Measurements from ENCODE around the gene C9orf43. TPM values are rescaled to one million over a fixed set of nuclear protein-coding genes. Genes with fewer than 3 reads are reported as not detected.

C9orf43 gene
- total RNA-seq, 4 donors from 2014 or later = 0.57 to 2.2 (median 2.1) TPM

GRCh38 chr9:113476511-113476916 lies 66.0 kb downstream of the C9orf43 start:
- no peak overlapping the region for H3K27ac ChIP-seq

DNA sequence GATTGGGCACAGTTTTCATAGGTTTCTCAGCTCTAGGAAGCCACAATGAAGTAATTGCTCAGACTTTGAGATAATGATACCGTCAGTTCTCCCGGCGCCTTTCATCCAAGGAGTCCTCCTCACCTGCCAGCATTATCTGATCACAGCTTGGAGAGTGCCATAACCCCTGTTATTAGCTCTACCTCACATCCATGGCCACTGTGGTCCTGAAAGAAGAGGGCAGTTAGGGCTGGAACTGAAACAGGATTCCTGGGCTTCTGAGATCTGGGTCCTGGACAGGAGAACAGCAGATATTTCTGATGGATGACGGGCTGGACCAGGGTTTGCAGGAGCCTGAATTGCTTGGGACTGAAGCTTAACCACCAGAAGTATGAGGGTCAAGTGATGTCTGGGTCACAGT lies 66.5 kb downstream of the C9orf43 start:
- 98% methylated on average over 4 of the region's 4 CpGs for WGBS
- Histone ChIP-seq H3K4me1 (no peaks in the 10 kb centered on the region), H3K9me3 (no peaks in the 10 kb centered on the region), H3K4me3 (no peak overlapping the region), H3K27ac (no peak overlapping the region), H3K27me3 (no peaks in the 10 kb centered on the region), H3K36me3 (no peaks in the 10 kb centered on the region)
- TF ChIP-seq, protein P1, sequence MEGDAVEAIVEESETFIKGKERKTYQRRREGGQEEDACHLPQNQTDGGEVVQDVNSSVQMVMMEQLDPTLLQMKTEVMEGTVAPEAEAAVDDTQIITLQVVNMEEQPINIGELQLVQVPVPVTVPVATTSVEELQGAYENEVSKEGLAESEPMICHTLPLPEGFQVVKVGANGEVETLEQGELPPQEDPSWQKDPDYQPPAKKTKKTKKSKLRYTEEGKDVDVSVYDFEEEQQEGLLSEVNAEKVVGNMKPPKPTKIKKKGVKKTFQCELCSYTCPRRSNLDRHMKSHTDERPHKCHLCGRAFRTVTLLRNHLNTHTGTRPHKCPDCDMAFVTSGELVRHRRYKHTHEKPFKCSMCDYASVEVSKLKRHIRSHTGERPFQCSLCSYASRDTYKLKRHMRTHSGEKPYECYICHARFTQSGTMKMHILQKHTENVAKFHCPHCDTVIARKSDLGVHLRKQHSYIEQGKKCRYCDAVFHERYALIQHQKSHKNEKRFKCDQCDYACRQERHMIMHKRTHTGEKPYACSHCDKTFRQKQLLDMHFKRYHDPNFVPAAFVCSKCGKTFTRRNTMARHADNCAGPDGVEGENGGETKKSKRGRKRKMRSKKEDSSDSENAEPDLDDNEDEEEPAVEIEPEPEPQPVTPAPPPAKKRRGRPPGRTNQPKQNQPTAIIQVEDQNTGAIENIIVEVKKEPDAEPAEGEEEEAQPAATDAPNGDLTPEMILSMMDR (IDR thresholded peaks at IDR 0.05) = no peak
- TF ChIP-seq EP300 (IDR thresholded peaks at IDR 0.05) (no peak), POLR2A (IDR thresholded peaks at IDR 0.05) (no peak), POLR2AphosphoS5 (IDR thresholded peaks at IDR 0.05) (no peak)
- DNase-seq (ENCODE audit: low spot score in 2 of 2) = no peak

More at GRCh38 chr9:113476511-113476916, 66.0 kb downstream of the C9orf43 start:
- 63% methylated on average over 3 of the region's 4 CpGs for WGBS
- no peaks in the 10 kb centered on the region for H3K27me3 ChIP-seq
- DNase-seq (ENCODE audit: low spot score in 2 of 2) = peak in 1 of 2 donors; percentile 74
- no peak overlapping the region for H3K4me3 ChIP-seq
- H3K4me1 ChIP-seq = no peaks in the 10 kb centered on the region
- no peaks in the 10 kb centered on the region for H3K9me3 ChIP-seq
- no peaks in the 10 kb centered on the region for H3K36me3 ChIP-seq
- TF ChIP-seq POLR2A (IDR thresholded peaks at IDR 0.05) (no peak), EP300 (IDR thresholded peaks at IDR 0.05) (no peak), POLR2AphosphoS5 (IDR thresholded peaks at IDR 0.05) (no peak)
- TF ChIP-seq, protein P1 (IDR thresholded peaks at IDR 0.05) = no peak

DNA sequence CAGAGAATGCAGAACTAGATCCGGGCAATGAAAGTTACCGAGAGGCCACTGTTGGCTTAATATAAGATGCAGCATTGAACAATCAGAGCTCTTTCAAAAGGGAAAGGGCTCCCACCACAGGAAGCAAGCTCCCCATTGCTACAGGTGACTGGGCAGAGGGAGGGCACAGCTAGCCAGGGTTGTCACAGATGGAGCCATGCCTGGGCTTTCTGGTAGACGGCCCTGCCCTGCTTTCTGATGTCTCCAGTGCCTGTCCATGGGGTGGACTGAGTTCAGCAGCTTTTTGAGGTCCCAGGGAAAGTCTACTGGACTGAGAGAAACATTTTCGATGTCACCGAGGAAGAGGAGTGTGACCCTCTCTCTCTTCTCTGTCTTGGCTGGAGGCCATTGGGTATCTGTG lies 67.1 kb downstream of the C9orf43 start:
- Histone ChIP-seq H3K27ac (no peak overlapping the region), H3K36me3 (no peaks in the 10 kb centered on the region), H3K9me3 (no peaks in the 10 kb centered on the region), H3K27me3 (no peaks in the 10 kb centered on the region), H3K4me3 (no peak overlapping the region), H3K4me1 (no peaks in the 10 kb centered on the region)
- WGBS = 93% methylated on average over 5 of the region's 5 CpGs
- TF ChIP-seq POLR2A (IDR thresholded peaks at IDR 0.05) = no peak
- TF ChIP-seq POLR2AphosphoS5 (IDR thresholded peaks at IDR 0.05) = no peak
- TF ChIP-seq, protein P1 (IDR thresholded peaks at IDR 0.05) = no peak
- no peak for TF ChIP-seq EP300 (IDR thresholded peaks at IDR 0.05)
- peak in 1 of 2 donors; percentile 53 for DNase-seq (ENCODE audit: low spot score in 2 of 2)

DNA sequence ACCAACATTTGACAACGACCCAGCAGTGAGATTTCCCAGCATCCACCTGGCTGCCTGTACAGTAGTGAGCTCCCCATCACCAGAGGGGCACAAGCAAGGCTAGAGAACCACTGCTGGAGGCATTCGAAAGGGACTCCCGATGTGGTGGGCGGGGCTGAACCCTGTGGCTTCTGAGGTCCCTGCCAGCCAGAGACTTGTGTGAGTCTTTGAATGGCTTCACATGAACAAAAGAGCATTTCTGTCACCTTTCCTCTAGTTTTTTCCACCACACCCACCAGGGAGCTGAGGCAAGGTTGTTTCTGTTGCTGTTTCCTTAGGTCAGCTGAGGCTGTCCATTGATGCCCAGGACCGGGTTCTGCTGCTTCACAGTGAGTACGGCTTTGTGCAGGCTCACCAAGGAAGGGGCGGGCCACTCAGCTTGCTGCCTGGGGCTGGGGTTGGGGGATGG lies 68.7 kb downstream of the C9orf43 start:
- Histone ChIP-seq H3K9me3 (no peaks in the 10 kb centered on the region), H3K4me1 (no peaks in the 10 kb centered on the region), H3K4me3 (no peak overlapping the region), H3K36me3 (no peaks in the 10 kb centered on the region), H3K27ac (no peak overlapping the region), H3K27me3 (no peaks in the 10 kb centered on the region)
- TF ChIP-seq POLR2A (IDR thresholded peaks at IDR 0.05) (no peak), POLR2AphosphoS5 (IDR thresholded peaks at IDR 0.05) (no peak), EP300 (IDR thresholded peaks at IDR 0.05) (no peak)
- TF ChIP-seq, protein P1 (IDR thresholded peaks at IDR 0.05) = no peak
- DNase-seq (ENCODE audit: low spot score in 2 of 2) = peak in 1 of 2 donors; percentile 62
- 67% methylated on average over 6 of the region's 7 CpGs for WGBS

Other genes with a start within 250 kb of the C9orf43 start
- gene FKBP15, start 189.5 kb upstream of the C9orf43 start, total RNA-seq = 10 to 100 TPM; 26.2 to 45.7 (median 30.5) TPM
- 10 to 100 TPM; 17.1 to 46.3 (median 27.2) TPM for gene SLC31A1, start 189.2 kb upstream of the C9orf43 start, total RNA-seq
- 10 to 100 TPM; 18.8 to 21.9 (median 20.4) TPM for gene CDC26, start 135.2 kb upstream of the C9orf43 start, total RNA-seq
- gene PRPF4, start 135.1 kb upstream of the C9orf43 start, total RNA-seq = 10 to 100 TPM; 13.6 to 21.3 (median 17.6) TPM
- 1 to 10 TPM in 1 of 4 donors, not detected in 3; 2.0 TPM for gene RNF183, start 107.4 kb upstream of the C9orf43 start, total RNA-seq
- gene WDR31, start 70.5 kb upstream of the C9orf43 start, total RNA-seq = 1 to 10 TPM; 1.2 to 3.5 (median 1.7) TPM
- 10 to 100 TPM in 3 of 4 donors, 1 to 10 TPM in 1; 8.3 to 37.3 (median 30.8) TPM for gene BSPRY, start 61.2 kb upstream of the C9orf43 start, total RNA-seq
- gene HDHD3, start 33.8 kb upstream of the C9orf43 start, total RNA-seq = 10 to 100 TPM; 24.9 to 69.0 (median 58.6) TPM
- gene ALAD, start 9.5 kb upstream of the C9orf43 start, total RNA-seq = 10 to 100 TPM; 47.1 to 66.6 (median 53.6) TPM
- gene POLE3, start 72 bp upstream of the C9orf43 start, total RNA-seq = 10 to 100 TPM; 32.6 to 52.6 (median 36.6) TPM
- 10 to 100 TPM; 11.0 to 18.8 (median 16.0) TPM for gene RGS3, start 53.0 kb downstream of the C9orf43 start, total RNA-seq

Measured in suprapubic skin (tissue), 4 donors.